GM19438 (cell line): Measurements from ENCODE around the gene TK2.
"Not testable (repeated sequence)": the region's sequence is repeated elsewhere in the genome, so short reads cannot be mapped to it uniquely, and the experiment has no call there.

Experiments
- ATAC-seq: cut with Tn5 transposase; IDR thresholded peaks from one replicate; pipeline ENCODE4 v1.9.1; 2021; ENCODE audit warnings: low read depth; ENCODE audit not compliant: unreplicated experiment

Gene TK2

GRCh38 chr16:66471264-66471663, 78.7 kb downstream of the TK2 start:
- no peak for ATAC-seq

GRCh38 chr16:66470556-66470955, 79.4 kb downstream of the TK2 start:
- ATAC-seq, result no peak

DNA sequence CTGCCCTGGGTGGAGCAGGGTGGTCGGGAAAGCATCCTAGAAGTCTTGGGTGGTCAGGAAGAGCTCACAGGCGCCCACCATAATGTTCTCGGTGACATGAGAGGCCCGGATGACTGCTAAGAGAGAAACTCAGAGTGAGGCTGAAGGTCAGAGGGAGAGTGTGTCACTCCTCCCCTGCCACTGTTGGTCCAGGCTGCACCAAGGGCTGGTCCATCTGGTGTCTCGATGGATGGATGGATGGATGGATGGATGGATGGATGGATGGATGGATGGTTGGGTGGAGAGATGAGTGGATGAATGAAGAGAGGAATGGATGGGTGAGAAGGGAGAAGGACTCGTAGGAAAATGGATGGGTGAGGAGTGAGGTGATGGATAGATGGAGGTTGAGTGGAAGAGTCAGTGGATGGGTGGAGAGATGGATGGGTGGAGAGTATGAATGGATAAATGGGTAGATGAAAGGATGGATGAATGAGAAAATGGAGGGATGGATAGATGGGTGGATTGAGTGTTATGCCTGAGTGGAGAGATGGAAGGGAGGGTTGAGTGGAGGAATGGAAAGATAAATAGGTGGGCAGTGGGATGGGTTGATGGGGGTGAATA, 79.9 kb downstream of the TK2 start:
- no peak for ATAC-seq

GRCh38 chr16:66469291-66469946, 80.5 kb downstream of the TK2 start:
- ATAC-seq, result no peak

- ATAC-seq, result no peak
These were observed 81.5 kb downstream of the TK2 start for GRCh38 chr16:66468321-66468965.

GRCh38 chr16:66467611-66468010, 82.3 kb downstream of the TK2 start:
- ATAC-seq, result no peak

GRCh38 chr16:66466636-66467035, 83.3 kb downstream of the TK2 start:
- ATAC-seq, result not testable (repeated sequence)

GRCh38 chr16:66465946-66466345, 84.0 kb downstream of the TK2 start:
- not testable (repeated sequence) for ATAC-seq

DNA sequence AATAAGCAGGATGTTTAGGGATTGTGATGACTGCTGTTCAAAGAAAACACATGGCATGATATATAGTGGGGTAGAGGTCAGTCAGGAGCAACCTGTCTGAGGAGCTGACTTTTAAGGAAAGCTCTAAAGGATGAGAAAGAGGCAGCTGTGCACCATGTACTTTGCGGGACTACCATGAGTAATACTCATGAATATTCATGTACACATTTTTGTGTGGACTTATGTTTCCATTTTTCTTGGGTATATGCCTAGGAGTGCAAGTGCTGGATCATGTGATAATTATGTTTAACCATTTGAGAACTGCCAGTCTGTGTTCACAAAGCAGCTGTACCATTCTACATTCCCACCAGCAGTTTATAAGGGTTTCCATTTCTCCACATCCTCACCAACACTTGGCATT, 87.0 kb downstream of the TK2 start:
- ATAC-seq, result no peak

DNA sequence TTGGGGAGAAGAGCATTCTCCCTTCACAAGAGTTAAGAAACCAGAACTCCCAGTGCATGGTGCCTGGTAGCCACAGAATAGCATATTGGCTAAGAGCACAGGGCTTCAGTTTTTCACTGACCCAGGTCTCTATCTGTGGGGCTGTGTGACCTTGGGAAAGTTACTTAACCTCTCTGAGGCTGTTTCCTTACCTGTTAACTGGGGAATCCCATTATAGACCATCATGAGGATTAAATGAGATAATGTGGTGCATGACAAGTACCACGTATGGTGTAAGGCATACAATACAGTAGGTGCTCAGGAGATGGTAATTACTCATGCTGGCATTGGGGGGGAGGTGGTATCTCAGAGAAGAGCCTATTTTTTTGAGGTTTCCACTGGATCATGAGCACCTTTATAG, 89.2 kb downstream of the TK2 start:
- ATAC-seq, result no peak

- ATAC-seq, result no peak
These were observed 90.0 kb downstream of the TK2 start for GRCh38 chr16:66459878-66460277.

DNA sequence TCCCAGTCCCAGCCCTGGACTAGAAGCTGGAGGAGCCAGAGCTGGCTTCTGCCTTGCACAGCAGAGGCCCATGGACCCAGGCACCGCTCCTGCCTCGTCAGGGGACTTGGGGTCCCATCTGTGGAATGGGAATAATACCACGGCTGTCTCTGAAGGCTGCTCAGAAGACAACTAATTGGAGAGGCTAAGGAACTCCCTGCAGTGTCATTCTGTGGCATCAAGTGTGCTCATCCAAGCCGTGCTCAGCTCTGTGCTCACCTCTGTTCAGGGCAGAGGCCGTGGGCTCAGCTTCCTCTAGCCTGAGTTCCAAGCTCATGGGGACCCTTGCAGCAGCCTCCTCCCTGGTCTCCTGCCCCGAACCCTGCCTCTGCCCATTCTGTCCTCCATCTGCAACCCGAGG, 91.1 kb downstream of the TK2 start:
- ATAC-seq, result no peak

- ATAC-seq, result no peak
These were observed 91.6 kb downstream of the TK2 start for GRCh38 chr16:66458292-66458691.
